Cardiac fibroblast (primary cell): ENCODE data around the gene PLXNA4.

Source experiments
- DNase-seq, 2 donors: peaks; one replicate each; pipeline versions ENCODE4 v3.0.0 to v3.0.0-alpha.2; 2010; ENCODE audit warnings: low read depth in 2 of 2
- H3K4me3 ChIP-seq, 2 donors: replicated peaks in 1 of 2; 1 replicate in 1 of 2; 2 replicates in 1 of 2; pipeline ENCODE4 v1.5.1; 2011; ENCODE audit warnings: low read depth in 2 of 2, low read length in 2 of 2, mild to moderate bottlenecking in 2 of 2, moderate library complexity in 1 of 2
- CTCF ChIP-seq: IDR thresholded peaks from one replicate; pipeline ENCODE4 v1.5.1; 2011; ENCODE audit warnings: low read depth, mild to moderate bottlenecking, low read length, inconsistent platforms

The PLXNA4 gene

DNA sequence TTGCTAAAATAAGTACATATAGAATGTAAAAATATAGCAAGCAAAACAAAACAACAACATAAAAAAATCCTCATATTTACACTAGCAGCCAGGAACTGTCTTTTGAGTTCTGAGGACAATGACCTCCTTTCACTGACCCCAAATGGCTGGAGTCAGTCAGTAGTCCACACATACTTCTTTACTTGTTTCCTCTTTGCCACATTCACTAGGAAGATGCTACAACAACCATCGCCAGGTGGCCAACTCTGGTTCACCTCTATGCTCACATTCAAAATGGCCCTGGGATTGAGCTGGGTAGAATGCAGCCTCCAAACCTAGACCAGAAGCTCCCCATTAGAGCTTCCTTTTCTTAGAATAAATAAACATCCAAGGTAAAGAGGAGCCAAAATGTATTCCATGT is 356.2 kb downstream of the PLXNA4 start:
- no peak for DNase-seq
- TF ChIP-seq CTCF, result no peak
- H3K4me3 ChIP-seq, result no peak overlapping the region

DNA sequence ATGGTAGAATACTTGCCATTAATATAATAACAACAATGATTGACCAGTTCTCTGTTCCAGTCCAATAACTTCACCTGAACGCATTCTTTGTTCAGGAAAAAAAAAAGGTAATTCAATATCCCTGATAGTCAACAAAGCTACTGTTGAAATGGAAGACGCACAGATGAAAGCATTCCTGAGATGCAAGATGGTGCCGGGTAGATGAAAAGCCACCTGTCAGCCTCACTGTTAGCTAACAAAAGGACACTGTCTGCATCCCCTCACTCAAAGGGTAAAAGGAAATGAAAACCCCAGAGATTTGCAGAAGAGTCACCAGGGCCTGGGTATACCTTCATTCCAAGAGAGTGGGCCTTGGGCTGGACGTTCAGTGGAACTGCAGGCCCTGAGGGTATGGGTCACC is 357.4 kb downstream of the PLXNA4 start:
- no peak overlapping the region for H3K4me3 ChIP-seq
- TF ChIP-seq CTCF, result no peak
- no peak for DNase-seq

GRCh38 chr7:132216847-132217525 is 359.3 kb downstream of the PLXNA4 start:
- DNase-seq, result no peak
- no peak for TF ChIP-seq CTCF
- no peak overlapping the region for H3K4me3 ChIP-seq

DNA sequence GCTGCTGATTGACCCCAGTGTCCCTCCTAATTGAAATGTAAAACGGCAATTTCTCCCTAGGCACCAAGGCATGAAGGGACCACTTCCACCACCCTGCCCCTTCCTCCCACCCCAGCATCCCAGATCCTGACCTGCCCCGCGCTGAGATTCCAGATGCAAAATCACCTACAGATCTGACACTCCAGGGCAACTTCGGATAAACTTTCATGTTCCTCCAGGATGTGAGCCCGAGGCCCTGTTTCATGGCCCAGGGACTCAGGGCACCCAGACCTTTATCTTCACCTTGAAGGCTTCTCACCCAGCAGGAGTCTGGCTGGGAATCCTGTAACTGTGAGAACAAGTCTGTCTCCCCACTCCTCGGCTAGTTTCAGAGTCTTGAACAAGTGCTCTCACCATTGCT is 361.8 kb downstream of the PLXNA4 start:
- no peak for TF ChIP-seq CTCF
- H3K4me3 ChIP-seq, result no peak overlapping the region
- DNase-seq, result no peak

DNA sequence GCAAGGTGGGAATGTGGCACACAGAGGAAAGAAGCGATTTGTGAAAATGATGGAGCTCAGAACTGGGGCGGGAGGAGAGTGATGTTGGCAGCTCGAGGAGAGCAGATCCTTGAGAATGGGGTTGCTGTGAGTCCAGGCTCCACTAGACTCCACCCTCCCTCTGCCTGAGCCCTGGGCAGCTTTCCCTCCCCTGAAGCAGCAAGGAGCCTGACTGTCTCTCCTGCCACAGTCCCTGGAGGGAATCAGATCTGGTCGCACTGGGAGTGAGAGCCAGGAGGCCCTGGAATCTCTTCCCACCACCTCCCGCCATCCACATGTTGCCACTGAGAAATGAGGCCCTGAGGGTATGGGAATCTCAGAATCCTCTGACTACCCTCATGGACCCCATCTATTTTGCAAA is 362.7 kb downstream of the PLXNA4 start:
- no peak for TF ChIP-seq CTCF
- no peak for DNase-seq
- H3K4me3 ChIP-seq, result no peak overlapping the region

- no peak overlapping the region for H3K4me3 ChIP-seq
- DNase-seq, result no peak
- no peak for TF ChIP-seq CTCF
Observed at GRCh38 chr7:132211971-132212370, 364.3 kb downstream of the PLXNA4 start.

GRCh38 chr7:132210821-132211220 is 365.4 kb downstream of the PLXNA4 start:
- no peak for DNase-seq
- no peak overlapping the region for H3K4me3 ChIP-seq
- no peak for TF ChIP-seq CTCF
